Tibial artery (tissue), 4 donors: Measurements from ENCODE around the gene GTF2I.

Experiments
- DNase-seq, 2 donors: peaks; one replicate each; pipeline ENCODE4 v3.0.0-alpha.2; 2019
- H3K27ac ChIP-seq, 2 donors: fragments of 200-600 bp; sonication (generic) in 1 of 2; 1 replicate in 1 of 2; 2 replicates in 1 of 2; pipeline ENCODE4 v1.5.1; 2018 to 2019; ENCODE audit warnings: mild to moderate bottlenecking in 1 of 2
- H3K27me3 ChIP-seq, 2 donors: fragments of 200-600 bp; sonication (generic) in 1 of 2; one replicate each; pipeline versions ENCODE4 v1.5.1 to v1.6.0; 2016 to 2019
- H3K36me3 ChIP-seq, 3 donors: fragments of 200-600 bp; sonication (generic) in 2 of 3; one replicate each; pipeline ENCODE4 v1.5.1; 2016 to 2019; ENCODE audit warnings: mild to moderate bottlenecking in 2 of 3
- H3K4me1 ChIP-seq, 4 donors: fragments of 200-600 bp; sonication (generic) in 2 of 4; 1 replicate in 3 of 4; 2 replicates in 1 of 4; pipeline ENCODE4 v1.5.1; 2016 to 2019
- H3K4me3 ChIP-seq, 2 donors: fragments of 200-600 bp; sonication (generic) in 1 of 2; 1 replicate in 1 of 2; 2 replicates in 1 of 2; pipeline ENCODE4 v1.5.1; 2018 to 2019; ENCODE audit warnings: mild to moderate bottlenecking in 2 of 2
- H3K9me3 ChIP-seq, 3 donors: fragments of 200-600 bp; sonication (generic) in 1 of 3; one replicate each; pipeline ENCODE4 v1.5.1; 2016 to 2019
- intact Hi-C: fragments of 100-400 bp; cut with DNase I; formaldehyde crosslinking; loops from one replicate; pipeline ENCODE4 v1.15.0; 2023; ENCODE audit warnings: low total_unique reads
- TF ChIP-seq, protein P1 (sequence below), 2 experiments: fragments of 200-600 bp in 1 of 2; fragments of 450-650 bp in 1 of 2; IDR thresholded peaks; one replicate each; pipeline ENCODE4 v1.5.1; 2017 to 2019; ENCODE audit warnings: antibody characterized with exemption in 2 of 2, mild to moderate bottlenecking in 1 of 2, moderate library complexity in 1 of 2

GTF2I gene

DNA sequence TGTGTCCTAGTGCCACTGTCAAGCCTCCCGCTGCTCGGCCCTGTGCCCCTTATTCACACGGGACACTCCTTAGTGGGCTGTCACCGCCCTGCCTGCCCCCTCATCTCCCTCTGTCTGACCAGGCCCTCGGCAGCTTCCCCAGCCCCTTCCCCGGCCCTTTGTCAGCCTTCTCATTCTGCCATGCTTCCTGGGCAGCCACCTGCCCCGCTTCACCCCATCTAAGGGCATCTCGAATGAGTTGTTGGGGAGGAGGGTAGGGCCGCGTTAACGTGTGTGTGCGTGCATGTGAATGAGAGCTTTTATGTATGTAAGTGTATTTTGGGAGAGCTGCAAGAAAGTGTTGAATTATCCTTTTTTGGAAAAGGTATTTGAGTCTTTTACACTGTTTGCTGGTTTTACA is 49.7 kb downstream of the GTF2I start:
- intact Hi-C loops, result no loop called here
- Histone ChIP-seq H3K9me3 (no peaks in the 10 kb centered on the region), H3K4me1 (no peaks in the 10 kb centered on the region), H3K4me3 (no peak overlapping the region), H3K27me3 (no peaks in the 10 kb centered on the region), H3K27ac (no peak overlapping the region), H3K36me3 (peaks cover 63 to 99% (median 81%) of the 10 kb centered on the region in 3 donors)
- DNase-seq, result no peak
- TF ChIP-seq, protein P1, sequence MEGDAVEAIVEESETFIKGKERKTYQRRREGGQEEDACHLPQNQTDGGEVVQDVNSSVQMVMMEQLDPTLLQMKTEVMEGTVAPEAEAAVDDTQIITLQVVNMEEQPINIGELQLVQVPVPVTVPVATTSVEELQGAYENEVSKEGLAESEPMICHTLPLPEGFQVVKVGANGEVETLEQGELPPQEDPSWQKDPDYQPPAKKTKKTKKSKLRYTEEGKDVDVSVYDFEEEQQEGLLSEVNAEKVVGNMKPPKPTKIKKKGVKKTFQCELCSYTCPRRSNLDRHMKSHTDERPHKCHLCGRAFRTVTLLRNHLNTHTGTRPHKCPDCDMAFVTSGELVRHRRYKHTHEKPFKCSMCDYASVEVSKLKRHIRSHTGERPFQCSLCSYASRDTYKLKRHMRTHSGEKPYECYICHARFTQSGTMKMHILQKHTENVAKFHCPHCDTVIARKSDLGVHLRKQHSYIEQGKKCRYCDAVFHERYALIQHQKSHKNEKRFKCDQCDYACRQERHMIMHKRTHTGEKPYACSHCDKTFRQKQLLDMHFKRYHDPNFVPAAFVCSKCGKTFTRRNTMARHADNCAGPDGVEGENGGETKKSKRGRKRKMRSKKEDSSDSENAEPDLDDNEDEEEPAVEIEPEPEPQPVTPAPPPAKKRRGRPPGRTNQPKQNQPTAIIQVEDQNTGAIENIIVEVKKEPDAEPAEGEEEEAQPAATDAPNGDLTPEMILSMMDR (IDR thresholded peaks at IDR 0.05), result no peak

DNA sequence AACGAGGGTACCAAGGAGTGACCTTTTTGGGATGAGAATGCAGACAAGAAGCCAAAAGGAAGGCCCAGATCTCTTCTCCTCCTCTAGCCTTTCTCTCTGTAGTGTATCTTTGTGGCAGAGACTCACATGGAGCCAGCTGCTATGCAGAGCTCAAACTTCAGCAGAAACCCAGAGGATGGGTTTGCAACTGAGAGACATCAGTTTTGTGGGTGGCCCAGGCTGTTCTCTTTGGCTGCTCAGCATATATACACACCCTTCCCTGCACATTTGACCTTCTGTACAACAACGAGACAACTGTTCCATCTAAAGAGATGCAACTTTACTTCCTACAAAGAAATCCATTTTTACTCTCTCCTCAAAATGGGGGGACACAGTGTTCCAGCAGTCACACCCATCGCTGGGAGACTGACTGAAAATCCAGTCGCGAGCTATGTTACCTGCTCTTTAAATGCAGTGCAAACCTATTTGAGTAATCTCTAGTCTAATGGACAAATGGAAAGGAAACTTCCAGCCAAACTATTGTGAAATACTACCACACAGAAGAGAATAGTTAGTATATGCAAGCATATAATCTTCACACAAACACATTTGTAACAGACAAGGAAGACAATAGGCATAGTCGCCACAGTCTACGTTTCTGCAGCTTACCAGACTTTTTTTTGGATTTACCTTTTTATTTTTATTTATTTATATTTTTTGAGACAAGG is 51.2 kb downstream of the GTF2I start:
- no peak for DNase-seq
- intact Hi-C loops, result no loop called here
- TF ChIP-seq, protein P1 (IDR thresholded peaks at IDR 0.05), result no peak
- H3K27ac ChIP-seq, result no peak overlapping the region
- no peak overlapping the region for H3K4me3 ChIP-seq
- H3K36me3 ChIP-seq, result peaks cover 68 to 99% (median 81%) of the 10 kb centered on the region in 3 donors
- H3K27me3 ChIP-seq, result no peaks in the 10 kb centered on the region
- H3K4me1 ChIP-seq, result no peaks in the 10 kb centered on the region
- H3K9me3 ChIP-seq, result peaks cover 0 to 3% (median 0%) of the 10 kb centered on the region in 3 donors

DNA sequence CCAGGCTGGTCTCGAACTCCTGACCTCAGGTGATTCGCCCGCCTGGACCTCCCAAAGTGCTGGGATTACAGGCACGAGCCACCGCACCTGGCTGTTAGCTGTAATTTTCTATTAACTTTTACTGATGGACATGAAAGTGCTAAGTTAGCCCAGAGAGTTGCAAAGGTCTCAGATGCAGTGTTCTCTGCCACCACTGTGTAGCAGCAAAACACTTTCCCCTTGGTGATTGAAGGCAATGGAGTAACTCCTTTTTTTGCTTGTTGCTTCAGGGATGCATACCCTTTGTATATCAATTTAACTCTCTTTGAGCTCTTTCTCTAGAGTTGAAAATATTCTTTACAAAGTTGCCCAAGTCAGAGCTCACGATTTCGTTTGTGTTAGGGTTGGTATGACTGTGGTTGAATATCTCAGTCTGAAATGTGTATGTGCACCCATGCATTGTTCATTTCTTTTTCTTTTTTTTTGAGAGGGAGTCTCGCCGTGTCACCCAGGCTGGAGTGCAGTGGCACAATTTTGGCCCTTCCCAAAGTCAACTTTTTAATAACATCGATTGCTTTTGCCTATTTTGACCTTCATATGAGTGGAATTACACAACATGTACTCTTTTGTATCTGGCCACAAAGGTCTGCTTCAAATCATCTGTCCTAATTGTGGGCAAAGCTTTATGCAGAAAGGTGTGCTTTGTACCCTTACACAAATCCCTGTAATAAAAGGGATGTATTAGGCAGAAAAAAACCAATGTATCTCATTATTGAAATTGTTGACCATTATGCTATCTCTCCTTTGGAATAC is 52.6 kb downstream of the GTF2I start:
- TF ChIP-seq, protein P1 (IDR thresholded peaks at IDR 0.05), result no peak
- Histone ChIP-seq H3K27me3 (no peaks in the 10 kb centered on the region), H3K9me3 (peaks cover 0 to 6% (median 0%) of the 10 kb centered on the region in 3 donors), H3K4me3 (no peak overlapping the region), H3K4me1 (no peaks in the 10 kb centered on the region), H3K27ac (no peak overlapping the region), H3K36me3 (peaks cover 75 to 100% (median 83%) of the 10 kb centered on the region in 3 donors)
- intact Hi-C loops, result no loop called here
- no peak for DNase-seq

DNA sequence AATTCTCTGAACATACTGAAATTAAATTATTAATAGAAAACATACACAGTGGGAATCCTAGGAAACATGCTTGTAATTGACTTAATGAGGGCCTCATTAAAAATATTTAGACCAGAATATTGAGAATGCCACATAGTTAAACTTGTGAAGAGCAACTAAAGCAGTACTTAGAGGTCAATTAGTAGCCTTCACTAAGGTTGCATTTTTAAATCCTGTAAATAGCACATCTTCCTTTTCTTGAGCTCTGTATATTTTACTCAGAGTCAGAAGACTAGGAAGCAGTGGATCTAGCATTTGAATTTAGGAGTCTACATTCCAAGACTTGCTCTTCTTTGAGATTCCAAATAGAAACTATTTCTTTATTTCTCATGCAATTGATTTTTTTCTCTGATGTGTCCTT is 56.0 kb downstream of the GTF2I start:
- Histone ChIP-seq H3K9me3 (peaks cover 0 to 6% (median 0%) of the 10 kb centered on the region in 3 donors), H3K4me1 (no peaks in the 10 kb centered on the region), H3K27me3 (no peaks in the 10 kb centered on the region), H3K4me3 (no peak overlapping the region), H3K36me3 (peaks cover 65 to 87% (median 74%) of the 10 kb centered on the region in 3 donors), H3K27ac (no peak overlapping the region)
- no peak for DNase-seq
- intact Hi-C loops, result no loop called here
- TF ChIP-seq, protein P1 (IDR thresholded peaks at IDR 0.05), result no peak

DNA sequence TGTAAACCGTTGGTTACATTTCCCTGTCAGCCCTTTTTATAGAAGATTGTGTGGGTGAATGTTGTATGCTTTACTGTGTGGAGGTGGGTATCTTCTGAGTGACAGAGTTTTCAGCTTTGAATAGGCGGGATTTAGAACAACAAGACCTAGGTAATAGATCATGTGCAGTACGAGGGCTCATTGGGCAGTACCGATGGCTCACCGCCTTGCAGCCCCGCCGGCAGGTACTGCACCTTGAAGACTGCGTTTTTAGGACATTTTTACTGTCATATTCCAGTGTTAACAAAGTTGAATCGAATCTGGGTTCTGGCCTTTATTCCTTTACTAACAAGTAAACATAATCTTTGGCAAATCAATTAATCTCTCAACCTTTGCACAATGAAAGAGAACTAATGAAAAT is 60.4 kb downstream of the GTF2I start:
- H3K27me3 ChIP-seq, result no peaks in the 10 kb centered on the region
- peaks cover 0 to 6% (median 0%) of the 10 kb centered on the region in 3 donors for H3K9me3 ChIP-seq
- H3K36me3 ChIP-seq, result peaks cover 60 to 82% (median 62%) of the 10 kb centered on the region in 3 donors
- H3K27ac ChIP-seq, result no peak overlapping the region
- DNase-seq, result no peak
- H3K4me3 ChIP-seq, result no peak overlapping the region
- TF ChIP-seq, protein P1 (IDR thresholded peaks at IDR 0.05), result no peak
- intact Hi-C loops, result no loop called here
- H3K4me1 ChIP-seq, result no peaks in the 10 kb centered on the region
